Erythroblast (primary cell): ENCODE results near the gene TMEM63A.

Experiments
- GATA1 ChIP-seq: IDR thresholded peaks from 2 replicates; pipeline ENCODE4 v1.6.1; 2011; ENCODE audit warnings: low read depth, mild to moderate bottlenecking, control low read depth, low read length, moderate library complexity
- POLR2A ChIP-seq: IDR thresholded peaks from 2 replicates; pipeline ENCODE4 v1.6.1; 2011; ENCODE audit warnings: mild to moderate bottlenecking, low read length

DNA sequence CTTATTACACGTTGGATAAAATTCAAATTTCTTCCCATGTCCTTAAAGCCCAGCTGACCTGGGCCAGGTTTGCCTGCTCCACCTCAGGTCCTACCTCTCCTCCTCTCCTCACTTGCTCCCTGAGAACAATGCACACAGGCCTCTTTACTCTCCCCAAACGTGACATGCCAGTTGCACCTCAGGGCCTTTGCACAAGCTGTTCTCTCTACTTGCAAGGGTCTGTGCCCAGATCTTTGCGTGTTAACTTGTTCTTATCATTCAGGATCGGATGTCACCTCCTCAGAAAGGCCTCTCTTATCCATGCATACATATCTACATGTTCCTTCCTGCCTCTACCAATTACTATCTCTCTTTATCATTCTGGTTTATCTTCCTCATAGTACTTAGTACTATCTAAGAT lies 21.4 kb upstream of the TMEM63A start:
- TF ChIP-seq POLR2A (no peak), GATA1 (no peak)
